ENCODE measurements around the gene ALLC. TPM values are rescaled to one million over a fixed set of nuclear protein-coding genes. Genes with fewer than 3 reads are reported as not detected.

Gene ALLC
- total RNA-seq, 1 experiment from 2014 or later, result not detected

- Histone ChIP-seq H3K4me3 (ENCODE audit: low read length) (no peak overlapping the region), H3K9me2 (replicated peaks; ENCODE audit: low read length) (no peaks in the 10 kb centered on the region), H3K9ac (ENCODE audit: low read length) (no peak overlapping the region), H3K4me2 (ENCODE audit: low read length) (peak overlapping the region; percentile 50), H3K79me2 (ENCODE audit: low read length) (no peaks in the 10 kb centered on the region), H3K4me1 (ENCODE audit: insufficient read depth, low read length) (peaks cover 6% of the 10 kb centered on the region; the same call in 1 of the 2 replicates), H3K9me3 (ENCODE audit: low read length) (no peaks in the 10 kb centered on the region), H2AFZ (ENCODE audit: low read length) (no peak overlapping the region; the same call in 1 of the 2 replicates), H3K27me3 (ENCODE audit: low read length) (peaks cover 37% of the 10 kb centered on the region; the same call in 1 of the 2 replicates), H3K36me3 (ENCODE audit: low read depth, low read length) (no peaks in the 10 kb centered on the region), H4K20me1 (ENCODE audit: low read length) (no peaks in the 10 kb centered on the region), H3F3A (ENCODE audit: low read length, unreplicated experiment) (no peaks in the 10 kb centered on the region), H3K27ac (ENCODE audit: low read length) (no peak overlapping the region)
- ATAC-seq (no peak), DNase-seq (no peak)
- TF ChIP-seq, protein P1, sequence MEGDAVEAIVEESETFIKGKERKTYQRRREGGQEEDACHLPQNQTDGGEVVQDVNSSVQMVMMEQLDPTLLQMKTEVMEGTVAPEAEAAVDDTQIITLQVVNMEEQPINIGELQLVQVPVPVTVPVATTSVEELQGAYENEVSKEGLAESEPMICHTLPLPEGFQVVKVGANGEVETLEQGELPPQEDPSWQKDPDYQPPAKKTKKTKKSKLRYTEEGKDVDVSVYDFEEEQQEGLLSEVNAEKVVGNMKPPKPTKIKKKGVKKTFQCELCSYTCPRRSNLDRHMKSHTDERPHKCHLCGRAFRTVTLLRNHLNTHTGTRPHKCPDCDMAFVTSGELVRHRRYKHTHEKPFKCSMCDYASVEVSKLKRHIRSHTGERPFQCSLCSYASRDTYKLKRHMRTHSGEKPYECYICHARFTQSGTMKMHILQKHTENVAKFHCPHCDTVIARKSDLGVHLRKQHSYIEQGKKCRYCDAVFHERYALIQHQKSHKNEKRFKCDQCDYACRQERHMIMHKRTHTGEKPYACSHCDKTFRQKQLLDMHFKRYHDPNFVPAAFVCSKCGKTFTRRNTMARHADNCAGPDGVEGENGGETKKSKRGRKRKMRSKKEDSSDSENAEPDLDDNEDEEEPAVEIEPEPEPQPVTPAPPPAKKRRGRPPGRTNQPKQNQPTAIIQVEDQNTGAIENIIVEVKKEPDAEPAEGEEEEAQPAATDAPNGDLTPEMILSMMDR (conservative IDR thresholded peaks at IDR 0.05; ENCODE audit: low read depth, low read length), result no peak
- TF ChIP-seq EZH2 (IDR thresholded peaks at IDR 0.05; ENCODE audit: low read length, unreplicated experiment), result no peak
- no peak for TF ChIP-seq EZH2phosphoT487 (IDR thresholded peaks at IDR 0.05; ENCODE audit: borderline replicate concordance, low read length)
- POLR2A ChIA-PET (ENCODE audit: unreplicated experiment), result no interaction called here
- no TSS peak for BruUV-seq (replicated peaks)
- intact Hi-C loops (cut with micrococcal nuclease), result loop anchor here (1.0 to 2.0 kb wide), 2 partner anchors 35 to 77 kb away; no protein-coding TSS in a partner anchor
- CTCF ChIA-PET, result interaction anchor here (0.6 to 1.3 kb wide), 4 partner anchors 11 to 75 kb away, joined by 3 to 12 read pairs (median 7); no protein-coding TSS in a partner anchor
These were observed 69.5 kb downstream of the ALLC start for GRCh38 chr2:3727397-3728045.

GRCh38 chr2:3728104-3729054 is 70.4 kb downstream of the ALLC start:
- Histone ChIP-seq H3K9me3 (ENCODE audit: low read length) (no peaks in the 10 kb centered on the region), H3K27ac (ENCODE audit: low read length) (no peak overlapping the region), H3K9ac (ENCODE audit: low read length) (no peak overlapping the region), H3K4me1 (ENCODE audit: insufficient read depth, low read length) (peaks cover 6% of the 10 kb centered on the region; the same call in 1 of the 2 replicates), H4K20me1 (ENCODE audit: low read length) (no peaks in the 10 kb centered on the region), H3K79me2 (ENCODE audit: low read length) (no peaks in the 10 kb centered on the region), H3K4me3 (ENCODE audit: low read length) (no peak overlapping the region), H3K9me2 (replicated peaks; ENCODE audit: low read length) (no peaks in the 10 kb centered on the region), H3K27me3 (ENCODE audit: low read length) (peaks cover 34% of the 10 kb centered on the region), H3K36me3 (ENCODE audit: low read depth, low read length) (no peaks in the 10 kb centered on the region), H3F3A (ENCODE audit: low read length, unreplicated experiment) (no peaks in the 10 kb centered on the region), H3K4me2 (ENCODE audit: low read length) (peak overlapping the region; percentile 50), H2AFZ (ENCODE audit: low read length) (no peak overlapping the region; the same call in 1 of the 2 replicates)
- CTCF ChIA-PET, result interaction anchor here (0.6 to 1.3 kb wide), 7 partner anchors 10 to 238 kb away, joined by 3 to 12 read pairs (median 3); no protein-coding TSS in a partner anchor
- TF ChIP-seq EZH2 (IDR thresholded peaks at IDR 0.05; ENCODE audit: low read length, unreplicated experiment) (no peak), EZH2phosphoT487 (IDR thresholded peaks at IDR 0.05; ENCODE audit: borderline replicate concordance, low read length) (no peak)
- TF ChIP-seq, protein P1 (conservative IDR thresholded peaks at IDR 0.05; ENCODE audit: low read depth, low read length), result peak; percentile 75
- DNase-seq (peak; percentile 72), ATAC-seq (peak; percentile 60)
- intact Hi-C loops (cut with micrococcal nuclease), result loop anchor here (1.0 to 2.0 kb wide), 2 partner anchors 36 to 76 kb away; no protein-coding TSS in a partner anchor
- POLR2A ChIA-PET (ENCODE audit: unreplicated experiment), result no interaction called here
- no TSS peak for BruUV-seq (replicated peaks)

All from PC-3 (cell line).